ENCODE results near the gene SUCLG2. TPM values are rescaled to one million over a fixed set of nuclear protein-coding genes. Genes with fewer than 3 reads are reported as not detected.

SUCLG2 gene
- total and polyA plus RNA-seq, 10 of the 15 experiments (the other 5 are each of a cell fraction or from before 2014, with no cell fraction given): 17.8 to 50.9 (median 37.2) TPM

- TF ChIP-seq USF2 (IDR thresholded peaks at IDR 0.05; ENCODE audit: borderline replicate concordance, low read depth, low read length): no peak
- TF ChIP-seq DPF2 (IDR thresholded peaks at IDR 0.05): no peak
- TF ChIP-seq RFX5 (IDR thresholded peaks at IDR 0.05; ENCODE audit: low read depth, low read length): no peak
- TF ChIP-seq MTA3 (IDR thresholded peaks at IDR 0.05; ENCODE audit: borderline replicate concordance, low read length): no peak
- no peak for TF ChIP-seq STAT3 (IDR thresholded peaks at IDR 0.05; ENCODE audit: low read depth, low read length)
- TF ChIP-seq ZNF592 (IDR thresholded peaks at IDR 0.05): no peak
- TF ChIP-seq CTCF (IDR thresholded peaks at IDR 0.05 in 2 of 3, conservative IDR thresholded peaks at IDR 0.05 in 1 of 3; ENCODE audit: control insufficient read depth in 2 of 3, extremely low read depth in 1 of 3, insufficient read depth in 1 of 3, low read depth in 3 of 3, low read length in 3 of 3): no peak
- TF ChIP-seq ZSCAN29 (IDR thresholded peaks at IDR 0.05): no peak
- no peak for TF ChIP-seq PML (IDR thresholded peaks at IDR 0.05; ENCODE audit: low read length)
- TF ChIP-seq MXI1 (IDR thresholded peaks at IDR 0.05; ENCODE audit: low read depth, low read length): no peak
Measured at GRCh38 chr3:67515778-67516177, 138.6 kb downstream of the SUCLG2 start (continued).
